Measurements from ENCODE around the gene ADAM19. TPM values are rescaled to one million over a fixed set of nuclear protein-coding genes. Genes with fewer than 3 reads are reported as not detected.

Gene ADAM19
- total and polyA plus RNA-seq, 2 of the 4 experiments (the other 2 are of a cell fraction), result 35.5 to 49.2 TPM

DNA sequence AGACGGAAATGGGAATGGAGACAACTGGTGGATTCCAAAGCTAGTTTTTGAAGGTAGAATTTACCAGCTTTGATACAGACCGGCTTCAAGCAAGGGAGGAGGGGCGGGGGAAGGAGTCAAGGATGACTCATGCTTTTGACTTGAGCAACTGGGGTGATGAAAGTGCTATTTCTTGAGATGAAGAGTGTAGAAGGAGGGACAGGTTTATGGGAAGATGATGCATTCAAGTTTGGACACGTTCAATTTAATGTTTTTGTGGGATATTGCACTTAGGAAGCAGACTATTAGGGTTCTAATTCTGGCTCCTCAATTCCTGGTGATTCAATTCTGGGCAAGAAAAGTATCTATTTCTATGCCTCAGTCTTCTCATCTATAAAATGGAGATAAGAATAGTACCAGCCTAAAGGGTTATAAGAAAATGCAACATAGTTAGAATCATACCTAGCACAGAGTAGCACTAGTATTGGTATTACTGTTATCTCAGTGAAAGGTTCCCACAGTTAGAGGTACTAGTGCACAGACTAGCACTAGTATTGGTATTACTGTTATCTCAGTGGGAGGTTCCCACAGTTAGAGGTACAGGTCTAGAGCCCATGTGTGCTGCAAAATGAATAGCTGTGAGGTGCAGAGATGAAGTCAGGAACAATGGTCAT is 110.9 kb downstream of the ADAM19 start (continued):
- TF ChIP-seq RFX5 (IDR thresholded peaks at IDR 0.05; ENCODE audit: low read depth, low read length), result no peak

GRCh38 chr5:157463621-157464518 is 111.7 kb downstream of the ADAM19 start:
- peak overlapping the region; percentile 65 for H3K18ac ChIP-seq (ENCODE audit: low read depth, low read length)
- peak overlapping the region; percentile 37 for H2BK5ac ChIP-seq (ENCODE audit: low read depth, low read length, poor library complexity, severe bottlenecking)
- H3K4me1 ChIP-seq (ENCODE audit: control insufficient read depth, insufficient read depth, low read length), result peaks cover 10% of the 10 kb centered on the region
- TF ChIP-seq RAD21 (IDR thresholded peaks at IDR 0.05; ENCODE audit: low read length), result no peak
- TF ChIP-seq, protein P1, sequence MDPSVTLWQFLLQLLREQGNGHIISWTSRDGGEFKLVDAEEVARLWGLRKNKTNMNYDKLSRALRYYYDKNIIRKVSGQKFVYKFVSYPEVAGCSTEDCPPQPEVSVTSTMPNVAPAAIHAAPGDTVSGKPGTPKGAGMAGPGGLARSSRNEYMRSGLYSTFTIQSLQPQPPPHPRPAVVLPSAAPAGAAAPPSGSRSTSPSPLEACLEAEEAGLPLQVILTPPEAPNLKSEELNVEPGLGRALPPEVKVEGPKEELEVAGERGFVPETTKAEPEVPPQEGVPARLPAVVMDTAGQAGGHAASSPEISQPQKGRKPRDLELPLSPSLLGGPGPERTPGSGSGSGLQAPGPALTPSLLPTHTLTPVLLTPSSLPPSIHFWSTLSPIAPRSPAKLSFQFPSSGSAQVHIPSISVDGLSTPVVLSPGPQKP (IDR thresholded peaks at IDR 0.05; ENCODE audit: borderline replicate concordance, low read depth, low read length), result no peak
- TF ChIP-seq RFX5 (IDR thresholded peaks at IDR 0.05; ENCODE audit: low read depth, low read length), result no peak
- ATAC-seq (ENCODE audit: low read depth) (peak; percentile 36), DNase-seq (peak; percentile 57)
- intact Hi-C loops (cut with micrococcal nuclease), result loop anchor here (5.0 kb wide), 1 partner anchor 77 kb away; no protein-coding TSS in a partner anchor
- H4K5ac ChIP-seq (ENCODE audit: low read depth, low read length), result peak overlapping the region; percentile 49
- H2AK5ac ChIP-seq (ENCODE audit: low read depth, low read length), result peak overlapping the region; percentile 54
- peak overlapping the region; percentile 25 for H3K56ac ChIP-seq (ENCODE audit: extremely low read depth, insufficient read depth, low read length)
- in situ Hi-C loops (cut with MboI; ENCODE audit: low sequenced_read_pairs), result no loop called here
- H4K8ac ChIP-seq (ENCODE audit: low read depth in 2 of 2, low read length in 2 of 2), result peak overlapping the region; percentile 19 to 71; a peak in 3 of 4 replicates
- H3K9me1 ChIP-seq (ENCODE audit: insufficient read depth, low read length), result peaks cover 25% of the 10 kb centered on the region
- no TSS peak for BruUV-seq (replicated peaks)
- no peaks in the 10 kb centered on the region for H4K20me1 ChIP-seq (ENCODE audit: insufficient read depth, low read length)
- peak overlapping the region; percentile 67 for H3K14ac ChIP-seq (replicated peaks; ENCODE audit: low read depth, low read length)
- WGBS, 2 experiments (ENCODE audit: extremely low coverage in 2 of 2, insufficient read length in 1 of 2), result 58% methylated on average over 3 of the region's 9 CpGs; no CpG with 5 or more reads in 1 of the 2 experiments
- peak overlapping the region; percentile 87 for H2BK120ac ChIP-seq (ENCODE audit: low read depth, low read length)
- H3K23ac ChIP-seq (ENCODE audit: low read depth, low read length), result peak overlapping the region; percentile 70
- peak overlapping the region; percentile 65 for H2AK9ac ChIP-seq (replicated peaks; ENCODE audit: low read depth, low read length, poor library complexity)
- no peak overlapping the region for H3K4me3 ChIP-seq (ENCODE audit: insufficient read depth, low read depth, low read length)
- CTCF ChIA-PET, result interaction anchor here (0.6 kb wide), 1 partner anchor 136 kb away, joined by 3 read pairs; no protein-coding TSS in a partner anchor
- H2AFZ ChIP-seq (replicated peaks; ENCODE audit: low read length, poor library complexity), result peak overlapping the region; percentile 76
- H2BK15ac ChIP-seq (ENCODE audit: low read depth, low read length), result peak overlapping the region; percentile 93
- H2BK20ac ChIP-seq (ENCODE audit: low read depth, low read length), result peak overlapping the region; percentile 90
- dilution Hi-C loops (cut with HindIII; ENCODE audit: low sequenced_read_pairs, unreplicated experiment), result no loop called here
- H3K36me3 ChIP-seq (ENCODE audit: control insufficient read depth, insufficient read depth, low read length), result no peaks in the 10 kb centered on the region
- no peaks in the 10 kb centered on the region for H3K9me3 ChIP-seq (ENCODE audit: control insufficient read depth, insufficient read depth, low read length)
- no peak overlapping the region for H3K9ac ChIP-seq (ENCODE audit: low read depth, low read length)
- H3K27me3 ChIP-seq (ENCODE audit: control insufficient read depth, insufficient read depth, low read length), result peaks cover 4% of the 10 kb centered on the region; the same call in 1 of the 2 replicates
- peak overlapping the region; percentile 79 for H3K4ac ChIP-seq (ENCODE audit: low read depth, low read length)
- POLR2A ChIA-PET (ENCODE audit: unreplicated experiment), result no interaction called here
- H3K79me1 ChIP-seq (ENCODE audit: low read depth in 1 of 2, low read length in 2 of 2), result no peaks in the 10 kb centered on the region
- H3K4me2 ChIP-seq (ENCODE audit: low read depth, low read length), result peak overlapping the region; percentile 84
- H3K27ac ChIP-seq (ENCODE audit: insufficient read depth, low read length), result peak overlapping the region; percentile 26; the same call in 1 of the 2 replicates
- peak overlapping the region; percentile 79 for H4K91ac ChIP-seq (ENCODE audit: insufficient read depth, low read depth, low read length)
